KG1 (cell line): ENCODE measurements around the gene LAMA2.
A peak's percentile ranks its signal among the peaks of the same experiment; 100 is the strongest.

Source experiments
- DNase-seq: peaks from one replicate; lab custom pipeline; 2025; lab: John Stamatoyannopoulos, UW

LAMA2 gene

DNA sequence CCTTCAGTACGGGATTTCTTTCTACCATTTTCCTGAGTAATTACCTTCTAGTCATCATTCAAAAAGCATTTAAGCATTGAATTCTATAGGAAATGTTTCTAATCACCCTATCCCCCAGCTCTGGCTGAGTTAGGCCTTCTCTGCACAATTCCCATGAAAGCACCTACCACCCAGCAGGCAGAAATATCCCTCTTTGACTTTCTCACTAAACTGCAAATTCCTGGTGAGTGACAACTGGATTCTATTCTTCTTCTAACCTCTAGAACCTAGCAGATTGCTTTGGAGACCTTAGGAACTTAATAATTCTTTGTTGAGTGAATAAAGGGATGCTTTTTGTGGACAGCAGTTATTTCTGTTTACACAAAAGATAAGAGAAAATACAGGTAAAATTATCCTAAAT lies 328.7 kb downstream of the LAMA2 start:
- no peak for DNase-seq

DNA sequence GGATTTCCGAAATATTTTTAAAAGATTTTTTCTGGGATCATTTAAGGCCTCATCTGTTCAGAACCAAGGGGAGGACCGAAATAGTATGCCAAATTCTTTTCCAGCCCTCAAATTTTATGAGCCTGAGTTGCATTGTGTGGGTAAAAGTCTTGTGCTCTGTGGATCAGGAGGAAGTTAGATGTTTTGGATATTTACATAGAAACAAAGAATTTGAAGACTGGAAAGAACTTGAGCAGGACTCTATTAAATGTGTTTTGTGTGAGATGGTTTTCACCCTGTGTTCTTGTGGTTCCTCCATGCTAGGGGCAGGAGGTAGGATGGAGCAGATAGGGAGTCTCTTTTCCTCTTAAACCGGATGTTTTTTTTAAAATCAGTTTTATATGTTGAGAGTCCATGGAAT lies 329.1 kb downstream of the LAMA2 start:
- DNase-seq, result no peak

DNA sequence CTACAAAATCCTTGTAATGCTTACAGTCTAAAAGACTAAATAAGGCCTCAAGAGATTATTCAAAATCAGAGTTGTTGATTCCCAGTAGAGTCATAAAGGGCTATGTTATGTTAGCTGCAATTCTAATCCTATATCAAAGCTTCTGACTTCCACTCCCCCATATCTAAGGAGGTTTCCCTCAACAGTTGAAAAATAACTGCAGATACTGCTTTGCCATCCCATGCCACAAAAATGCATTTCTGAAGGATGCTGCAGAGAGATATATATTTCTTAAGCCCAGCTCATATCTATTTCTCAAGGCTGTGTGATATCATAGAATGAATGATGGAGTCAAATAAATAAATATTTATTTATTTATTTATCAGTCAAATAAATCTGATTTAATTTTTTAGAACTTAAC lies 332.3 kb downstream of the LAMA2 start:
- DNase-seq, result no peak

- no peak for DNase-seq
Observed at GRCh38 chr6:129215916-129216520, 333.1 kb downstream of the LAMA2 start.

GRCh38 chr6:129217701-129218100 lies 334.8 kb downstream of the LAMA2 start:
- DNase-seq, result no peak

- DNase-seq, result no peak
Observed at GRCh38 chr6:129233458-129234134, 350.7 kb downstream of the LAMA2 start.

DNA sequence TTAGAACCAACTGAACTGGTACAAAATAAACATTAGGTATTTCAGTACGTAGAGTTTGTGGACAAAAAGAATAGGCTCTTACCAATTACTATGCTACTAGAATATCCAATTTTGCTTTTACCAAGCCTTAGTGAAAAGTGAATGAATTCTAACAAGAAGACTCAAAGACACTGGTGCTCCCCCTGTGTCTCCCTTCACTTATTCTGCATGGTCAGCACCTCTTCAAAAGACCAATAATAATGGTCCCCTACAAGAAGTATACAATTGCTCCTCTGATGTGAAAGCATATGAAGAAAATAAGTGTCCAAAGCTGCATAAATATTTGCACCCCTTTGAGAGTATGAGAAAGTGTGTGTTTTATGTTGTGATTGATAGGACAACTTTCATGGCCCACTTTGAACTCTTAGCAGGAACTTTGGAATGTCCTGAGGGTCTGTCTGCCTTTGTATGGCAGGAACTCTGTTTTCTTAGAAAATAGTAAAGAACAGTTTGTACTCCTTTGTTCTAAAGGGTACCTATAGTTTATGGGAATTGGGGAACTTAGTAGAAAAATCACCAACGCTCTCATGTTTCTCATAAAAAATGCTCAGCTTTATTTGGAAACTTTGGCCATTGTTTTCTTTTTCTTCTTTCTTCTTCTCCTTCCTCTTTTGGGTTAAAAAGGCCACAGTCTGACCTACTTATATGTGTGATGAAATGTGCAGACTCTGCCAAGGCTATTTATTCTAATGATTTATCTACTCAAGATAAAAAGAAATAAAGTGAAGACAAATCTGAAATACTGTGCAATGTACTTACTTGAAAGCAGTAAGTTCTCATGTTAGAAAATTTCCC lies 352.4 kb downstream of the LAMA2 start:
- DNase-seq, result no peak

DNA sequence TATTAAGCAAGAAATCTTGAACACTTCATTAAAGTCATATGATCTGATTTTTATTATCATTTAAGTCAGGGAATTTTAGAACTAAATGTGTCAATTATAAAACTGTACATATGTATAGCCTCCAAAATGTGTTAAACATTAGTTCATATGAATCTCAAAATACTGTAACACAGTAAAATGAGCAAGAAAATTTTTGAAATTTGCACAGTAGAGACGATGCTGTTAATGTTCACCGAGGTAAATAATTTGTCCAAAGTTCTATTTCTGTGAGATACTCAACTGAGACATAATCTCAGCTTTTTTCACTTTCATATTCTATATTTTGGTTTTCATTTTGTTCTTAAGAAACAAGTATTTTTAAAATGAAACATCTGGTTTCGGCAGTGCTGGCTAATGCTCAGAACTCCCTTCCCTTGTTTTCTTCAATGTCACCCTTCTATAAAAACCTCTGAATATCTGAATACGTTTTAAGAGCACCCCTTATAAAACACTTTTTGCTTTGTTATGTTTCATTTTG lies 353.1 kb downstream of the LAMA2 start:
- no peak for DNase-seq

DNA sequence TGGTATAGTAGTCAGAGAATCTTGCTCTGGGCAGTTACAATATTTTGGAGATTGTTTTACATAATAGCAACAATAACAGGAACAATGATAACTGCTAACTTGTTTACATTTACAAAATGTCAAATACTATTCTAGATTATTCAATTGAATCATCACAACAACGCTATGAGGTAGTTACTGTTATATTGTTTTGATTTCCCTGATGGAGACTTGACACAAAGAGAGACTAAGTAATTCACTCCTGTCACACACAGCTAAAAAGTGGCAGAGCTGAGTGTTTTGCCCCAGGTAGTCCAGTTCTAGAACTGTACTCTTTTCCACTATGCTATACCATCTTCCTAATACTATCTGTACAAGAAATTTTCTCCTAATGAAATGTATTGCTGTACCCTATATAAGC lies 356.1 kb downstream of the LAMA2 start:
- DNase-seq, result no peak

- DNase-seq, result no peak
Observed at GRCh38 chr6:129239825-129240491, 357.0 kb downstream of the LAMA2 start.

DNA sequence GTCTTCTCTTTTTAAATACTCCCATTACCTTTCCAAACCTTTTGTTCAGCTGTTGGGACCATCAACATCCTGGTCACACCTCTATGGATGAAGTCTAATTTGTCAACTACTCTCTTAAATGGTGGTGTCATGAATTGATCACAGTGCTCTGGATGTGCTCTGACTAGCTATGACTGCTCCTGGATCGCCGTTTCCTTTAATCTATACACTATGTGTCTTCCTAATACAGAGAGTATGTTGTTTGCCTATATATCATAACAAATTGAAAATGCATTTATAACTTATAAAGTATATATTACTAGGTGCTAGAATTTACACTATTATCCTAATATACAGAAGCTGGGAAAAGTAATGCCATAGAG lies 357.5 kb downstream of the LAMA2 start:
- no peak for DNase-seq

- no peak for DNase-seq
Observed at GRCh38 chr6:129242546-129242945, 359.6 kb downstream of the LAMA2 start.

- DNase-seq, result no peak
Observed at GRCh38 chr6:129243377-129243776, 360.4 kb downstream of the LAMA2 start.

DNA sequence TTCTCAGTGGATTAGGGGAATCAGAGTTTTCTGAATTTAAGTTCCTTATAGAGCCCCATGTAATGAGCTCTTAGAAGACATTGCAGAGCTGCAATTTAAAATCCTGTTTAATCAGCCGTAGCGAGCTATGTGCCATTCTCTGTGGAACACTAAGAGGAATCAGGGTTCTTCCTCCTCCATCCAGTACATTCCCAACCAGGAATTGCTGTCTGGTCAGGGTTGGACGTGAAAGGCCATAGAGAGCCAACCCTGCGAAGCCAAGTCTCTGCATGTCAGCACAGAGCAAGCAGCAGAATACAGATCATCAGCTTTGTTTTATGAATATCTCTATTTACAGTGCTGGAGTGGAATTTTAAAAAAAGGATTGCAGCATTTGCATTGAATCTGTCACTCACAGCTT lies 366.0 kb downstream of the LAMA2 start:
- no peak for DNase-seq

GRCh38 chr6:129251669-129252376 lies 368.9 kb downstream of the LAMA2 start:
- peak; percentile 12 for DNase-seq

- DNase-seq, result no peak
Observed at GRCh38 chr6:129252377-129253071, 369.6 kb downstream of the LAMA2 start.

- DNase-seq, result no peak
Observed at GRCh38 chr6:129253242-129253641, 370.3 kb downstream of the LAMA2 start.

DNA sequence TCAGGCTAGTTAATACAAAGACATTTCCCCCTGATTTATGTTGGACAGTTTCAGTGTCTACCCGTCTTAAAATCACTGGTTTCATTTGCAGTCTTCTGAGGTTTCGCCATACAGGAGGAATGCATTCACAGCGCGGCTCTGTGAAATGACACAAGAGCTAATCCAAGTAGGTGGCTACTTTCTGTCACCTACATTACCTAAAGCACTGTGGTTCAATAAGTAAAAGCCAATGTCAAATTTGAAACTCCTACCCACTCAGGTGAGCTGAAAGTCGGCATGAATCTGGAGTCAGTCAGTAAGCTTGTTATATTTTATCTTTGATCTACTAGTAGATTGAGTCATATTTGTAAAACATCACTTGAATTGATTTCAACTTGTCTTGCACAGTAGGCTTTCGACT lies 370.8 kb downstream of the LAMA2 start:
- DNase-seq, result no peak

- no peak for DNase-seq
Observed at GRCh38 chr6:129257196-129257595, 374.3 kb downstream of the LAMA2 start.

DNA sequence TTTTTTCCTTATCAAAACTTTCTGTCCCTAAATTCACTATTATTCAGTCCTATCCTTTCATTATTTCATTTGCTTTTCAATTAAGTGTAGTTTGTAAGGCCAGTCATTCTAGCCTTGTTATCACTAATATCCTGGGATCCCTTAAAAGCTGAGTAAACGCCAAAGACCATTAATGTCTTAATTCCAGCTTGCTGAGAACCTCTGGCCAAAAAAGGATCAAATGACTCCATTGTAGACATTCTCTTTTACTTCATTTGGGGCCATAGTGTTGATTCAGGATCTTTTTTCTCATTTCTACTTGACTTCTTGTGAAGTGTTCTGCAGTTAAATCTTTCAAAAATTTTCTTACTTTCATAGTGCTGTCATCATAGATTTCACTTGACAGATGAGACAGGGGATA lies 379.7 kb downstream of the LAMA2 start:
- no peak for DNase-seq

- no peak for DNase-seq
Observed at GRCh38 chr6:129263176-129263575, 380.2 kb downstream of the LAMA2 start.
